Epithelial cell of proximal tubule (primary cell): Measurements from ENCODE around the gene NTM. TPM values are rescaled to one million over a fixed set of nuclear protein-coding genes. Genes with fewer than 3 reads are reported as not detected.

ENCODE experiments used
- DNase-seq: peaks from one replicate; pipeline ENCODE4 v3.0.0-alpha.2; 2011; ENCODE audit warnings: low read depth
- H3K4me3 ChIP-seq: 2 replicates; pipeline ENCODE4 v1.5.1; 2011; ENCODE audit warnings: low read depth, mild to moderate bottlenecking, low read length
- CTCF ChIP-seq: conservative IDR thresholded peaks from 2 replicates; pipeline ENCODE4 v1.5.1; 2012; ENCODE audit warnings: low read depth, mild to moderate bottlenecking, low read length
- total RNA-seq: library from RNA; depleted of rRNA; stranded (reverse); fragments of >200 nt; gene quantifications from 2 replicates; pipeline ENCODE4 v1.2.3, GENCODE V29; 2015

The NTM gene
- total RNA-seq, 1 donor from 2014 or later = 5.3 TPM

- no peak for DNase-seq
- peak; percentile 15 for TF ChIP-seq CTCF
- no peak overlapping the region for H3K4me3 ChIP-seq
Observed at GRCh38 chr11:131866535-131867400, 496.4 kb downstream of the NTM start.

DNA sequence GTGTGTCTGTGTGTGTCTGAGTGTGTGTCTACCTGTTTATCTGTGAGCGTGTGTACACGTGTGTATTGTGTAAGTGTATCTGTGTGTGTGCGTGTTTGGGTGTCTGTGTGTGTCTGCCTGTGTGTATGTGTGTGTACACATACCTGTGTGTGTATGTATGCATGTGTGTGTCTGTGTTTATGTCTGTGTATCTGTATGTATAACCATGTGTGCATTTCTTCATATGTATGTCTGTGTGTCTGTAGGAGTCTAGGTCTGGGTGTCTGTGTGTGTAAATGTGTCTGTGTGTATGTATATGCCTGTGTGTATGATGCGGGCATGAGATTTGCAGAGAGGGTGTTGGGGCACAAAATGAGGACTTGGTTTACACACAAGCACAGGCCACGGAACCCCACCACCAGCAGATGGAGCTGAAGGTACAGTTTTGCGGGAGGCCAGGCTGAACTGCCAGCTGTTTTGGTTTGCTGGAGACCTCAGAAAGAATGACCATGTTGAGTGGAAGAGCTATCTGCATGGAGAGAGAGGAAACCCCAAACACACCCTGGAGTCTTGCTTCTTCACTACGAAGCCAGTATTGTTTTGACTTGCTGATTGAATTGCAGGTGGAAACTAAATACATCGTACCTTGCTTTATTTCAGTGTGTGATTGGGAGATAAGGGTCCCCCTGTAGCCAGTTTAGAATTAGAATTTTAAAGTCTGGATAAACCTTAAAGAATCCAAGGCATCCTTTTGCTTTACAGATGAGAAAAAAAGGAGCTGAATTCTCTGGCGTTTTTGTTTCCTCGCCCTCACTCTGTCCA lies 497.2 kb downstream of the NTM start:
- no peak overlapping the region for H3K4me3 ChIP-seq
- no peak for DNase-seq
- TF ChIP-seq CTCF = peak; percentile 96

GRCh38 chr11:131868629-131869507 lies 498.5 kb downstream of the NTM start:
- no peak for DNase-seq
- no peak for TF ChIP-seq CTCF

GRCh38 chr11:131870305-131870704 lies 499.9 kb downstream of the NTM start:
- no peak for TF ChIP-seq CTCF
- H3K4me3 ChIP-seq = no peak overlapping the region
- no peak for DNase-seq

More at GRCh38 chr11:131868629-131869507, 498.5 kb downstream of the NTM start:
- no peak overlapping the region for H3K4me3 ChIP-seq

DNA sequence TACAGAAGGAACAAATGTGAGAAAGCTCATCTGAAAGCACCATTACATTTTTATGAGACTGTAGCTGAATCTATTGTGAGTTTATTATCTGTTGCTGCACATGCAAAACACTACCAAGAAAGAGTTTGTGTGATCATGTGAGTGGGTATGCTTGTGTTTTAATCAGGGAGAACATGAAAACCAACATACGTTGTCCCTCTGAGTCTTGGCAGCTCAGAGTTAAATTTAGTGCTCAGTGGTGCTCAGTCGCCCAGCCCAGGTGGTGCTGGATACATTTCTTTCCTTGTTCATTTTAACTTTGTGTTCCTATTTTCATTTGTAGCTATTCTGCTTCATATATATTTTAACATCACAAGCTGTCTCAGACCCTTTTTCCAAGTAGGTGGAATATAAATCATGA lies 500.6 kb downstream of the NTM start:
- DNase-seq = no peak
- TF ChIP-seq CTCF = no peak
- H3K4me3 ChIP-seq = no peak overlapping the region

DNA sequence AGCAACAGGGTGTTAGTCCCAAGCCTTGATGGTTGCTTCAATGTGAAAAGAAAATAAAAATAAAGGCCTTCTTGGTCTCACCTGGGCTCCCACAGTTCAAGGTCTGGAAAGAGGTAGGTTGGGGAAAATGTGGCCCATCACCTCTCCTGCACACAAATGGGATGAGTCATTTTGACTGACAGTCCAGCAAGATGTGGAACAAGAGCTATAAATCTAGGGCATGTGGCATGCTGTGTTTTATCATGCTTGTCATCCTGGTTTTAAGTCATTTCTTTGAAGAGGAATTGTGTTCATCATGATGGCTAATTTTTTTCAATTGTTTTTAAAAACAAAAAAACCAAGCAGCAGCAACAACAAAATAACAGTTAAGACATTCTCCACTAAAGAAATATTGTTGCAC lies 503.7 kb downstream of the NTM start:
- DNase-seq = no peak
- no peak for TF ChIP-seq CTCF
- no peak overlapping the region for H3K4me3 ChIP-seq
